Measurements from ENCODE around the gene FOXK1.

DNA sequence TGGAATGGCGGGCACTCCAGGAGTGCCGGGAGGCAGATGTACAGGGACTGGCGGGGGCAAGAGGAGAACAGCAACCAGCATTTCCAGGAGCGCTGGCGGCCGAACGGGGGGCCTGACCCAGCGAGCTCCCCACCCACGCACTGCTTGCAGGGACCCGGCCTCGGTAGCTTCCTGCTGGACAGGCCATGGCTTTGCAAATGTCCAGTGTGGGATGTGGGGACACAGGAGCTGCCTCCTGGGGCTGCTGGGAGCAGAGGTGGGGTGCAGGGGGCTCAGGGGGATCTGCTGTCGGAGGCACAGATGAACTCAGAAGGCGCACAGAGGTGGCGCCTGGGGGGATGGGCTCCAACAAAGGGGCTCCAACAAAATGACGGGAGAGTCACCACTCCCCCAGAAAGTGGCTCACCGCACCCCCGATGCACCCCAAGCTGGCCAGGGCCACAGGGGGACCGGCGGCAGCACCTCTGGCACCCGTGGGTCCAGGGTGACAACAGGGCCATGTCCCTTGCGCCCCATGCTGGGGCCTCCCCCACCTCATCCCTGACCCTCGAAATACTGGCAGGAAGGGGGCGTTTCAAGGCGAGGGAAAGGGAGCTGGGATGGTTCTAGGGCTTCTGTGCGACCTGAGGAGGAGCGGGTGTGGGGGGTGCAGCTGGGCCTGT, 134.5 kb downstream of the FOXK1 start:
- TF ChIP-seq, protein P1, sequence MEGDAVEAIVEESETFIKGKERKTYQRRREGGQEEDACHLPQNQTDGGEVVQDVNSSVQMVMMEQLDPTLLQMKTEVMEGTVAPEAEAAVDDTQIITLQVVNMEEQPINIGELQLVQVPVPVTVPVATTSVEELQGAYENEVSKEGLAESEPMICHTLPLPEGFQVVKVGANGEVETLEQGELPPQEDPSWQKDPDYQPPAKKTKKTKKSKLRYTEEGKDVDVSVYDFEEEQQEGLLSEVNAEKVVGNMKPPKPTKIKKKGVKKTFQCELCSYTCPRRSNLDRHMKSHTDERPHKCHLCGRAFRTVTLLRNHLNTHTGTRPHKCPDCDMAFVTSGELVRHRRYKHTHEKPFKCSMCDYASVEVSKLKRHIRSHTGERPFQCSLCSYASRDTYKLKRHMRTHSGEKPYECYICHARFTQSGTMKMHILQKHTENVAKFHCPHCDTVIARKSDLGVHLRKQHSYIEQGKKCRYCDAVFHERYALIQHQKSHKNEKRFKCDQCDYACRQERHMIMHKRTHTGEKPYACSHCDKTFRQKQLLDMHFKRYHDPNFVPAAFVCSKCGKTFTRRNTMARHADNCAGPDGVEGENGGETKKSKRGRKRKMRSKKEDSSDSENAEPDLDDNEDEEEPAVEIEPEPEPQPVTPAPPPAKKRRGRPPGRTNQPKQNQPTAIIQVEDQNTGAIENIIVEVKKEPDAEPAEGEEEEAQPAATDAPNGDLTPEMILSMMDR (IDR thresholded peaks at IDR 0.05; ENCODE audit: insufficient read depth, low read length) = no peak
- TF ChIP-seq POLR2AphosphoS5 (IDR thresholded peaks at IDR 0.05; ENCODE audit: low read depth) (no peak), REST (IDR thresholded peaks at IDR 0.05; ENCODE audit: insufficient replicate concordance, low read depth) (no peak)
